Keratinocyte (primary cell): ENCODE data around the gene RNF225. TPM values are rescaled to one million over a fixed set of nuclear protein-coding genes. Genes with fewer than 3 reads are reported as not detected.

Experiments used
- DNase-seq: peaks from one replicate; pipeline ENCODE4 v3.0.0-alpha.2; 2011; ENCODE audit warnings: low read depth, missing footprints, low spot score
- FAIRE-seq: peaks from 2 replicates; lab custom pipeline; 2011; peaks lifted over from hg19 to GRCh38; lab: Jason Lieb, UNC
- H2AFZ ChIP-seq: 2 replicates; pipeline ENCODE4 v1.6.0; 2012; ENCODE audit warnings: low read length, control low read depth, inconsistent platforms; ENCODE audit not compliant: control insufficient read depth
- H3K27ac ChIP-seq: 2 replicates; pipeline ENCODE4 v1.5.1; 2011; ENCODE audit warnings: low read length; ENCODE audit not compliant: control insufficient read depth, insufficient read depth
- H3K27me3 ChIP-seq: 3 replicates; pipeline ENCODE4 v1.6.0; 2011; ENCODE audit warnings: low read length; ENCODE audit not compliant: control insufficient read depth, insufficient read depth; ENCODE audit errors: extremely low read depth
- H3K36me3 ChIP-seq, 2 experiments: 2 replicates in 1 of 2; 3 replicates in 1 of 2; pipeline ENCODE4 v1.5.1; 2011; ENCODE audit warnings: low read length in 2 of 2, mild to moderate bottlenecking in 1 of 2; ENCODE audit not compliant: control insufficient read depth in 2 of 2, insufficient read depth in 2 of 2; ENCODE audit errors: extremely low read depth in 1 of 2
- H3K4me1 ChIP-seq: 3 replicates; pipeline ENCODE4 v1.5.1; 2011; ENCODE audit warnings: low read length; ENCODE audit not compliant: control insufficient read depth, insufficient read depth; ENCODE audit errors: extremely low read depth
- H3K4me2 ChIP-seq: 3 replicates; pipeline ENCODE4 v1.6.0; 2011; ENCODE audit warnings: low read depth, low read length; ENCODE audit not compliant: control insufficient read depth, insufficient read depth; ENCODE audit errors: extremely low read depth
- H3K4me3 ChIP-seq, 3 experiments: fragments of 200-600 bp in 1 of 3; sonication (generic) in 1 of 3; 2 replicates in 2 of 3; 3 replicates in 1 of 3; pipeline ENCODE4 v1.5.1; 2011 to 2016; ENCODE audit warnings: low read length in 3 of 3, mild to moderate bottlenecking in 3 of 3, control low read depth in 2 of 3, inconsistent platforms in 1 of 3, low read depth in 1 of 3, mixed read lengths in 1 of 3, mixed run types in 1 of 3, moderate library complexity in 1 of 3; ENCODE audit not compliant: control insufficient read depth in 2 of 3, insufficient read depth in 2 of 3; ENCODE audit errors: extremely low read depth in 1 of 3
- H3K79me2 ChIP-seq: 2 replicates; pipeline ENCODE4 v1.6.0; 2012; ENCODE audit warnings: low read length; ENCODE audit not compliant: control insufficient read depth, insufficient read depth
- H3K9ac ChIP-seq: 3 replicates; pipeline ENCODE4 v1.6.0; 2011; ENCODE audit warnings: low read length; ENCODE audit not compliant: control insufficient read depth, insufficient read depth; ENCODE audit errors: extremely low read depth
- H3K9me1 ChIP-seq: 3 replicates; pipeline ENCODE4 v1.6.0; 2011; ENCODE audit warnings: low read length; ENCODE audit not compliant: control insufficient read depth, insufficient read depth; ENCODE audit errors: extremely low read depth
- H3K9me3 ChIP-seq: 2 replicates; pipeline ENCODE4 v1.5.1; 2012; ENCODE audit warnings: low read depth, low read length; ENCODE audit not compliant: control insufficient read depth
- H4K20me1 ChIP-seq: 3 replicates; pipeline ENCODE4 v1.6.0; 2011; ENCODE audit warnings: low read length; ENCODE audit not compliant: control insufficient read depth, insufficient read depth; ENCODE audit errors: extremely low read depth
- CTCF ChIP-seq, 3 experiments: IDR thresholded peaks in 1 of 3; conservative IDR thresholded peaks in 1 of 3; optimal IDR thresholded peaks in 1 of 3; 2 replicates in 2 of 3; 3 replicates in 1 of 3; pipeline versions ENCODE3 to v1.5.1; 2011; ENCODE audit warnings: low read length in 3 of 3, mild to moderate bottlenecking in 3 of 3, moderate library complexity in 2 of 3, control low read depth in 1 of 3, inconsistent platforms in 1 of 3; ENCODE audit not compliant: insufficient read depth in 2 of 3; ENCODE audit errors: extremely low read depth in 1 of 3
- EZH2 ChIP-seq: IDR thresholded peaks from one replicate; pipeline ENCODE4 v1.6.1; 2012; ENCODE audit warnings: inconsistent platforms, mild to moderate bottlenecking, low read length, moderate library complexity
- dilution Hi-C: fragments of 300-500 bp; cut with MboI; formaldehyde crosslinking; loops from one replicate; pipeline ENCODE4 v1.7.0; 2020; ENCODE audit warnings: low sequenced_read_pairs; ENCODE audit not compliant: extremely low pct_ligation_motif_present
- polyA plus RNA-seq, 5 experiments: library from polyadenylated mRNA; depleted of rRNA in 3 of 5; stranded (reverse) in 3 of 5; stranded (forward) in 1 of 5; unstranded in 1 of 5; fragments of >200 nt; gene quantifications; 1 replicate in 1 of 5; 2 replicates in 3 of 5; 3 replicates in 1 of 5; pipeline versions ENCODE4 v1.2.1 to v1.2.3, GENCODE V29; 2011 to 2012; ENCODE audit warnings: missing spikeins in 2 of 5, low read depth in 1 of 5, low replicate concordance in 1 of 5

RNF225 gene
- polyA plus RNA-seq, 1 donor (not counting 4 experiments of a cell fraction or from before 2014, with no cell fraction given), result not detected

- Histone ChIP-seq H3K9me1 (no peaks in the 10 kb centered on the region), H3K36me3 (peaks cover 4 to 6% of the 10 kb centered on the region in 2 experiments), H3K4me2 (peak overlapping the region; percentile 58), H4K20me1 (no peaks in the 10 kb centered on the region), H3K9me3 (peaks cover 26% of the 10 kb centered on the region), H3K9ac (peak overlapping the region; percentile 18), H3K4me3 (peak overlapping the region in 2 of 3 experiments; percentile 6 to 30), H3K27ac (peak overlapping the region; percentile 58), H3K27me3 (no peaks in the 10 kb centered on the region), H2AFZ (peak overlapping the region; percentile 17), H3K79me2 (no peaks in the 10 kb centered on the region), H3K4me1 (peaks cover 16% of the 10 kb centered on the region)
- TF ChIP-seq CTCF (optimal IDR thresholded peaks at IDR 0.05 in 1 of 3, IDR thresholded peaks at IDR 0.05 in 1 of 3, conservative IDR thresholded peaks at IDR 0.05 in 1 of 3; ENCODE audit: extremely low read depth in 1 of 3, insufficient read depth in 2 of 3, low read length in 3 of 3), result no peak
- no peak for TF ChIP-seq EZH2
- DNase-seq, result peak; percentile 79
- dilution Hi-C loops, result no loop called here
- FAIRE-seq, result peak; percentile 97
These were observed 33.2 kb downstream of the RNF225 start for GRCh38 chr19:58428617-58429016.

- dilution Hi-C loops, result no loop called here
- Histone ChIP-seq H3K27me3 (no peaks in the 10 kb centered on the region), H3K4me1 (peaks cover 16% of the 10 kb centered on the region), H3K36me3 (peaks cover 14 to 17% of the 10 kb centered on the region in 2 experiments), H3K27ac (no peak overlapping the region), H3K79me2 (no peaks in the 10 kb centered on the region), H3K9me1 (no peaks in the 10 kb centered on the region), H4K20me1 (no peaks in the 10 kb centered on the region), H3K9me3 (peaks cover 37% of the 10 kb centered on the region), H3K4me2 (no peak overlapping the region), H2AFZ (no peak overlapping the region), H3K4me3 (no peak overlapping the region), H3K9ac (no peak overlapping the region)
- FAIRE-seq, result no peak
- DNase-seq, result no peak
- TF ChIP-seq EZH2 (no peak), CTCF (optimal IDR thresholded peaks at IDR 0.05 in 1 of 3, IDR thresholded peaks at IDR 0.05 in 1 of 3, conservative IDR thresholded peaks at IDR 0.05 in 1 of 3; ENCODE audit: extremely low read depth in 1 of 3, insufficient read depth in 2 of 3, low read length in 3 of 3) (no peak)
These were observed 34.3 kb downstream of the RNF225 start for GRCh38 chr19:58429745-58430144.
